Measurements from ENCODE around the gene PCSK1N.

DNA sequence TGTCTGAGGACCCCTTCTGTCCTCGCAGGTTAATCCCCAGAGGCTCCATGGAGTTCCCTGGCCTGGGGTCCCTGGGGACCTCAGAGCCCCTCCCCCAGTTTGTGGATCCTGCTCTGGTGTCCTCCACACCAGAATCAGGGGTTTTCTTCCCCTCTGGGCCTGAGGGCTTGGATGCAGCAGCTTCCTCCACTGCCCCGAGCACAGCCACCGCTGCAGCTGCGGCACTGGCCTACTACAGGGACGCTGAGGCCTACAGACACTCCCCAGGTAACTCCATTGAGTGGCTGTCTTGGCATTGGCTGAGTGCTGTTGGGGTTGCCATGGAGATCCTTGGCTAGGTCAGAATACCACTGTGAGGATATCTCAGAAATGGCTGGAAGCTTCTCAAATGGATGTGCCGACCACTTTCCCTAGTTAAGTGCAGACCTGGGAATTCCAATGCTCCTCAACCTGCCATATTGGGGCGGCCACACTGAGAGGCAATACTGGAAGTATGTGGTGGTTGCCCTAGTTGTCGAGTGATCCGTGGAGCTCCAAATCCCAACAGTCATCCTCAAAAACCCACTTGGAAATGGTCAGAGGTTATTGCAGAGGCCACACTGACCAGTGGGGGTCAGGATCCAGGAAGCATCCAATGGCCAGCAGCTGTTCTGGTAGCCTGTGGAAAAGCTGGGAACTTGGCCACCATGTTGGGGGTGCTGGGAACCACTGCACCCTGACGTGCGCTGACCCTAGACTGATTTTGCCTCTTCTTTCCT is 44.2 kb downstream of the PCSK1N start:
- TF ChIP-seq, protein P1, sequence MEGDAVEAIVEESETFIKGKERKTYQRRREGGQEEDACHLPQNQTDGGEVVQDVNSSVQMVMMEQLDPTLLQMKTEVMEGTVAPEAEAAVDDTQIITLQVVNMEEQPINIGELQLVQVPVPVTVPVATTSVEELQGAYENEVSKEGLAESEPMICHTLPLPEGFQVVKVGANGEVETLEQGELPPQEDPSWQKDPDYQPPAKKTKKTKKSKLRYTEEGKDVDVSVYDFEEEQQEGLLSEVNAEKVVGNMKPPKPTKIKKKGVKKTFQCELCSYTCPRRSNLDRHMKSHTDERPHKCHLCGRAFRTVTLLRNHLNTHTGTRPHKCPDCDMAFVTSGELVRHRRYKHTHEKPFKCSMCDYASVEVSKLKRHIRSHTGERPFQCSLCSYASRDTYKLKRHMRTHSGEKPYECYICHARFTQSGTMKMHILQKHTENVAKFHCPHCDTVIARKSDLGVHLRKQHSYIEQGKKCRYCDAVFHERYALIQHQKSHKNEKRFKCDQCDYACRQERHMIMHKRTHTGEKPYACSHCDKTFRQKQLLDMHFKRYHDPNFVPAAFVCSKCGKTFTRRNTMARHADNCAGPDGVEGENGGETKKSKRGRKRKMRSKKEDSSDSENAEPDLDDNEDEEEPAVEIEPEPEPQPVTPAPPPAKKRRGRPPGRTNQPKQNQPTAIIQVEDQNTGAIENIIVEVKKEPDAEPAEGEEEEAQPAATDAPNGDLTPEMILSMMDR (IDR thresholded peaks at IDR 0.05; ENCODE audit: insufficient read depth, low read length, poor library complexity, severe bottlenecking): no peak
- no peak for TF ChIP-seq EZH2phosphoT487 (conservative IDR thresholded peaks at IDR 0.05; ENCODE audit: low read length)

Measured in SU-DHL-6 (cell line).